GM21825 (cell line): ENCODE results near the gene RAB11FIP2.
"Not testable (repeated sequence)": the region's sequence is repeated elsewhere in the genome, so short reads cannot be mapped to it uniquely, and the experiment has no call there.

Experiments used
- ATAC-seq: cut with Tn5 transposase; IDR thresholded peaks from one replicate; pipeline ENCODE4 v1.9.1; 2021; ENCODE audit warnings: mild to moderate bottlenecking, moderate library complexity; ENCODE audit not compliant: unreplicated experiment

Gene RAB11FIP2

DNA sequence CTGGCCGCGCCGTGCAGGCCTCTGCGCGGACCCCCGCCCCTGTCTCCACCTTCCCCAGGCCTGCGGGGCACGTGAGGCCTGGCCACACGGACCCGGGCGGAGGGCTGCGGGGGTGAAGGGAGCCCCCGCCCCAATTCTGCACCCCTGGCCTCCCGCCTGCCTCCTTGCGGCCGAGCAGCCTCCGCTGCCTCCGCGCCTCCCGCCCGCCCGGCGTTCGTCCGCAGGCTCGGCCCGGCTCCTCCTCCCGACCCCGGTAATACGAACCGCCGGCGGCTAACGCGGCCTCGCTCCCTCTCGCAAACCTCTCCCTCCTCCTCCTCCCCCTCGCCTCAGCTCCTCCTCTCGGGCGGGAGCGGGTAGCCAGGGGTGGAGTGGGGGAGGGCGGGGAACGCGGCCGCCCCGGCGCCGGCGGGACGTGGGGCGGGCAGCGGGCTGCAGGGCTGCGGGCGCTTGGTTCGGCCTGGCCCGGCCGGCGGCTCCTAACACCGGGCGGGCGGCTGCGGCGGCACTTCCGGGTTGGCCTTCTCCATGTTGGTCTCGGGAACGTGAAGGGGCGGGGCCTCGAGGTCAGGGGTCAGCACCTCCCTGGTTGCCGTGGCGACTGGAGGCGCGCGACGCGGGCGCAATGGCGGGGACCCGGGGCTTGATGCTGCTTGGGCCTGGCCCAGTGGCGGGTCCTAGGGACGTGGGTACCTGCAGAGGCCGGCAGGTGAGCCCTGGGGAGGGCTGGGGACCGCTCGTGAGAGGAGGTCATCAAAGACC lies at the start of gene RAB11FIP2:
RAB11FIP2 (minus strand) TSS at position 547 of the 762 bp plus-strand sequence. CDS start 778 bp downstream, outside the sequence.
- ATAC-seq, result peak; percentile 95

DNA sequence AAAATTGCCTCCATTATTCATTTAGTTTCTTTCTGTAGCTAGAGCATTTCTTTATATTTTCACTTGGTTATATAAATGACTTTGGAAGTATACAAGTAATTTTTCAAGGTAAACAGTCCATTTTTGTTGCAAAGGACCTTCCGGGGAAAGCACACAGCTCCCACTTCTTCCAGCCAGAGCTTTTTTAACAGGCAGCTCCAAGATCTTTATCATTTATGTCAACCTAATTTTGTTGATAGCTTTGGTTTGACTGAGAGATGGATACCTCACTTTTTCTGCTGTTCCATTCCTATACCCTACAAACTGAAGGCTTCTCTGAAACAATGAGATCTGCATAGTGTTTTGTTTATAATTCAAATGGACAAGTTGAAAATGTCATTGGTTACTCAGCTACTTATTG lies 49.3 kb upstream of the RAB11FIP2 start:
- no peak for ATAC-seq

GRCh38 chr10:118092209-118092608 lies 45.5 kb upstream of the RAB11FIP2 start:
- no peak for ATAC-seq

DNA sequence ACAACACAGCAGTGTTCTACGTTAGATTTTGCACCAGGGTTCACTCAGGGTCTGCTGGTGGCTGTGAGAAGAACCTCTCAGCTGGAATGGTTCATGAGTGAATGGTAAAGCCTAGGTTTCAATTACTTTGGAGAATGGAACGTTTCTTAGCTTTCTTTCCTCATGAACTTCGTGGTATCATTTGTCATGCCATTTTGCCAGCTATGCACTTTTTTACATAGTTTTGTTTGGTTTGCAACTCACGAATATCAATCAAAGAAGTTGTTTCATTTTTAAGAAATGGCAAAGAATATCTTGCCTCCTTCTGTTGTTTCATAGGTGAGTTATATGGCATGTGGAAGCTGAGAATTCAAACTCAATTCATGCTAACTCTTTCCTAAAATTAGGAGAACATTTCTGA lies 34.1 kb upstream of the RAB11FIP2 start:
- no peak for ATAC-seq

- no peak for ATAC-seq
These were observed 30.0 kb upstream of the RAB11FIP2 start for GRCh38 chr10:118076705-118077104.

GRCh38 chr10:118072840-118073239 lies 26.1 kb upstream of the RAB11FIP2 start:
- no peak for ATAC-seq

GRCh38 chr10:118067389-118067788 lies 20.6 kb upstream of the RAB11FIP2 start:
- ATAC-seq, result not testable (repeated sequence)

- no peak for ATAC-seq
These were observed 16.1 kb upstream of the RAB11FIP2 start for GRCh38 chr10:118062798-118063238.

DNA sequence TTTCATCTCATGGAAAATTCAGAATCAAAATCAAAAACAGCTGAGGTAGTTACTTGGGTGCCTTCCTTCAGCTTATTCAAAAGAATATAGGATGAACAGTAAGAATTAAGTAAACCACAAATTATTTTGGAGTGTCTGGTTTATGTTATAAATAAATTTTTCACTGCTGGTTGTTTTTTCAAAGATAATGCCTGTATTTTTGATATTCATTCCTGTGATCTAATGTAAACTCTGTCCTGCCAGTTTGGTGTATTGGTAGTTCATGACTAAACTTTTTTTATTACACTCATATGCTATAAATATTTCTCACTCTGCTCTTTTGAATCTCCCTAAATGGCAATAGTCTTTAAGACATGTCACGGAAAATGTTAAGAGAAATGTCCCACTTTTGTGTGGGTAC lies 11.6 kb upstream of the RAB11FIP2 start:
- ATAC-seq, result no peak

DNA sequence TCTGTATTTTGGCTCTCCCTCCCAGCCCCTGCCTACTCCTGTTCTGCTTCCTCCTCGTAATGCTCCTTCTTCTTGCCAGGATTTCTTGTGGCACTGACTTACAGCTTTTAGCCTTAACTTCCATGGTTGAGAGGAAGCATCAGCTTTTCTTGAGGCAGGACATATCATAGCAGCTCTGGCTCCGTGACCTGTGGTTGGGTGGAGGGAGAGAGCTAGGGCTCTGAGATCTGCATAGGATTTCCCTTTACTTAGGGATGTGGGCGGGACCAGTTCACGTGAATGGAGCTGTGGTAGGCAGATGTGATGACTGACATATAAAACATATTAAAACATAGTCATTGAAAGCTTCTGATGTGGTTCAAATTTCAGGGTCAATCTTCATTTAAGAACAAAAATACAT lies 10.6 kb upstream of the RAB11FIP2 start:
- ATAC-seq, result no peak

GRCh38 chr10:118054383-118054782 lies 7.6 kb upstream of the RAB11FIP2 start:
- no peak for ATAC-seq

- ATAC-seq, result no peak
These were observed 6.1 kb upstream of the RAB11FIP2 start for GRCh38 chr10:118052816-118053215.

GRCh38 chr10:118047880-118048279 lies 1.1 kb upstream of the RAB11FIP2 start:
- no peak for ATAC-seq

GRCh38 chr10:118047157-118047719 lies 497 bp upstream of the RAB11FIP2 start:
- no peak for ATAC-seq

DNA sequence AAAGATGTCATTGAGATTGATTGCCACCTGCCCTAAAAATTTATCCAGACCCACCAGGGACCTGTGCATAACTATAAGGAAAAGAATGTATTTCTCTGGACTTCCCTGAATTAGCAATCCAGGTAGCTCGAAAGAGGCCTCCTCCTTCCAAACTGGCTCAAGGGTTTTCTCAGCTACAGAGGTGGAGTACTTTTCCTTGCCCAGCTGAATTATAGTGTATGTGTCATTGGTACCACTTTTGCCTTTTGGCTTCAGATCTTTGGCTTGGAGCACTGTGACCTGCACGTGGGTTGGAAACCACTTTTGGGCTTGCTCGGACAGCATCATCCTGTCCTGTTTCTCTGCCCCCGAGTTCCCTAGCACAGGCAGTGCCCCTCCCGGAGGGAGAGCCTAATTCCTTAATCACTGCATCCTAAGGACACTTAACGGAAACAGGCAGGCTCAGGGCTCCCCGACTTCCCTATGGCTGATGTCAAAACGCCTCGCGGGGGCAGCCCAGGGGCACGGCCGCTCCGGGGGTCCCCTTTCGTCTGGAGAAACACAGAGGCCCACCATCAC lies 825 bp downstream of the RAB11FIP2 start:
- ATAC-seq, result peak; percentile 27

DNA sequence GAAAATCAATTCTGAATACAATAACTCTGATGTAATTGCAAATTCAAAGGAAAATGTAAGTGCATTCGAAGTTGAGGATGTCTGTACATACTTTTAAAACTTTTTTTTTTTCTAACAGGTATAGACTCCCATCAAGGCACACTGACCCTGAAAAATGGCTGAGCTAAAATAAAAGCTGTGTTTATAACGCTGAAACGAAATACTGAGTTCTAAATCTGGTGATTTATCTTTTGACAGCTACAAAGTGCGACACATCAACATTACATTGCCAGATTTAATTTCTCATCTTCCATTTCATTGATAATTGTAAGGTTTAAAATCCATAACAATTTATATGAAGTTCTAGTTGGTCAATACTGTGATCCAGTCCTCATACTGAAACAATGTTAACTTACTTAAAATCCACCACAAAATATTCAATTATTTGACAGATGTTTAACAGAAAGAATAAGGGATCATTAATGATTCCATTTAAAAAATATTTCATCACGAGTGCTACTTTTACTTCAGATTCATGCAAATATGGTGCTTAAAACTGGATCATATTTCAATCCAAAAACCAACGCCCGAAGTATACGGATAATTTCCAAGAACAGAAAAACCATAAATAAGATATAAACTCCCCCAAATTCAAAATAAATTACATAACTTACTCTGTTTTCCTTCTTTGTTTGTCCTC lies 1.4 kb downstream of the RAB11FIP2 start:
- ATAC-seq, result no peak

GRCh38 chr10:118042827-118043242 lies 3.9 kb downstream of the RAB11FIP2 start:
- ATAC-seq, result no peak

DNA sequence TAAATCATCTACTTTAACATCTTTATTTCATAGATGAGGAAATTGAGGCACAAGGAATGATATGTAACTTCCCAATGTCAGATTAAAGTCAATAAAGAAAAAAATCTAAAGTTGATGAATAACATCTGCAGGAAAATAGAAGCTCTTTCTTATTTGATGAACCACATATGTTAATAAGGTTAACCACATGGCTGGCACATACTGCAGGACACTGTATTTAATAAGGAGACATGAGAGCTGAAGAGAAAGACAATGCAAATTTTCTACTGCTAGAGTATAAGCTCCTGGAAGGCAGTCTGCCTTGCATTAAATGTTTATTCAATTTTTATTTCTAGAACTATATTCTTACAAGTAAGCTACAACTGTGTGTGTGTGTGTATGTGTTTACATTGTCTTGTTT lies 4.4 kb downstream of the RAB11FIP2 start:
- no peak for ATAC-seq

DNA sequence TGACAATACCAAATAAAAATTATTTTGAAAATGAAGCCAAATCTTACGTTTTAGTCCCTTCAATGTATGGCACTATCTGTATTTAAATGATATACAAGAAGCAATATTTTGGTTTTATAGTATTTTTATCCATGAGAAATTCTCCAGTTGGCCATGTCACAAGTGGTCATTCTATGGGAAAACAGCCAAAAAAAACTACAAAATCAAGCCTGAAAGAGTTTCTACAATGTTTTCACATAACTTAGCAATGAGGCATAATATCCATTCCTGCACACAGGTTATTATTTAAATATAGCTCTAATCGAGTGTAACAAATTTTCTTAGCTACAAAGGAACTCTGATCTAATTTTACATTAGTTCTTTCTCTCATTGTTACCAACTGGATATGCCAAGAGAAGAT lies 5.4 kb downstream of the RAB11FIP2 start:
- ATAC-seq, result no peak

DNA sequence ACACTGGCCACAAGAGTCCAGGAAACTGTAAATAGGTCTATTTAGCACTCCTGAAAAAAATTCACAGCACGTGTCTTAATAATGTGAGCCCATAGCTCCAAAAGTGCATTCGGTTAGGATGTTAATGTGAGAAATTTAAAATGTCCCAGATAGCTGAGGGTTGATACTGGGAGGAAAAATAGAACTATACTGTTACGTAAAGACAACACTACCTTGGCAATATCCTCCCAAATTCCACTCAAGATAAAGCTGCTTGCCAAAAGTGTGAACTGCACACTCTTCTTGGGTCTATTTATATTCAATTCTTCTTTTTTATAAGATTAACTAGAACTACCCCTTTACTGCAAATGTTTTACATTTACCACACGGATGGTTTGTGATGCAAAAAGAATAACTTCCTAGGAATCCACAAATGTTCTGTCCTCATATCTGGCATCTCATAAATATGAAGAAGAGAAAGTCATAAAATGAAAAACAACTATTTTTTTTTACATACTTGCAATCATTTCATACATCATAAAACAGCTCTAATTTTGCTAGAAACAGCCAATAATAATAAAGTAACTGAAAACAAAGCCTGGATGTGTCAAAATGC lies 10.4 kb downstream of the RAB11FIP2 start:
- no peak for ATAC-seq

- no peak for ATAC-seq
These were observed 11.3 kb downstream of the RAB11FIP2 start for GRCh38 chr10:118035354-118036005.
